NCI-H2081 treated with DMSO at 0.1 percent for 48 hours (cell line): ENCODE measurements around the gene TMEM201.

Source experiments
- DNase-seq: peaks from one replicate; lab custom pipeline; 2025; lab: John Stamatoyannopoulos, UW

The TMEM201 gene

GRCh38 chr1:9653491-9654050, 64.9 kb downstream of the TMEM201 start:
- DNase-seq: no peak

- DNase-seq: no peak
Measured at GRCh38 chr1:9654051-9654833, 65.5 kb downstream of the TMEM201 start.

- no peak for DNase-seq
Measured at GRCh38 chr1:9654834-9655723, 66.4 kb downstream of the TMEM201 start.

GRCh38 chr1:9655836-9656235, 67.1 kb downstream of the TMEM201 start:
- no peak for DNase-seq

GRCh38 chr1:9657521-9658032, 68.9 kb downstream of the TMEM201 start:
- DNase-seq: no peak

- DNase-seq: no peak
Measured at GRCh38 chr1:9658199-9658598, 69.5 kb downstream of the TMEM201 start.

GRCh38 chr1:9659328-9659727, 70.6 kb downstream of the TMEM201 start:
- no peak for DNase-seq

GRCh38 chr1:9663257-9663656, 74.5 kb downstream of the TMEM201 start:
- no peak for DNase-seq
